Measurements from ENCODE around the gene NIF3L1.

DNA sequence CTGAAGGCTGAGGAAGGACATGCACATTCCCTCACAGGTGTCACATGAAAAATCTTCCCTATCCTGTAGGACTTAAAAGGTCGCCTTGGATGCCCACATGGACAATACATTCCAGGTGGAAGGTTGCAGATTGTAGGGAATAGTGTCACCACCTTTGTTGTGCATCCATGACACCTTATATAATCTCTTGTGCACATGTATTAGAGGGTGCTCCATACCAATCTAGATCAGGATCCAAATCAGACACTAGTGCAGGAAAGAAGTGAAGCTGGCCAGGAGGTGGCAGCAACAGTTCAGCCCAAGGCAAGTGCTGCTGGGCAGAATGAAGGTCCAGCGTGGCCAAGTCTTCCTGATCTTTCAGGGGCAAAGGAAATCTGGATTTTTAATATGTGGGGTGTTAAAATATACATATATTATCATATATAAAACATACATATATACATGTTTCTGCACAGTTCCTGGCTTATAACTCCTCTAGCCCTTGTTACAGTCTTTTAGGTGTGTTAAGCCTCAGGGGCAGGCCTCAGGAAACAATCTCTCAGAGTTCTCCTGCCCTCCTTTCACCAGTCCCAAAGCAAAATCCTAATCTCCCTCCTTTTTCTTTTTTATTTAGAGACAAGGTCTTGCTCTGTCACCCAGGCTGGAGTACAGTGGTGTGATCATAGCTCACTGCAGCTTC is 16.6 kb downstream of the NIF3L1 start:
- TF ChIP-seq, protein P1, sequence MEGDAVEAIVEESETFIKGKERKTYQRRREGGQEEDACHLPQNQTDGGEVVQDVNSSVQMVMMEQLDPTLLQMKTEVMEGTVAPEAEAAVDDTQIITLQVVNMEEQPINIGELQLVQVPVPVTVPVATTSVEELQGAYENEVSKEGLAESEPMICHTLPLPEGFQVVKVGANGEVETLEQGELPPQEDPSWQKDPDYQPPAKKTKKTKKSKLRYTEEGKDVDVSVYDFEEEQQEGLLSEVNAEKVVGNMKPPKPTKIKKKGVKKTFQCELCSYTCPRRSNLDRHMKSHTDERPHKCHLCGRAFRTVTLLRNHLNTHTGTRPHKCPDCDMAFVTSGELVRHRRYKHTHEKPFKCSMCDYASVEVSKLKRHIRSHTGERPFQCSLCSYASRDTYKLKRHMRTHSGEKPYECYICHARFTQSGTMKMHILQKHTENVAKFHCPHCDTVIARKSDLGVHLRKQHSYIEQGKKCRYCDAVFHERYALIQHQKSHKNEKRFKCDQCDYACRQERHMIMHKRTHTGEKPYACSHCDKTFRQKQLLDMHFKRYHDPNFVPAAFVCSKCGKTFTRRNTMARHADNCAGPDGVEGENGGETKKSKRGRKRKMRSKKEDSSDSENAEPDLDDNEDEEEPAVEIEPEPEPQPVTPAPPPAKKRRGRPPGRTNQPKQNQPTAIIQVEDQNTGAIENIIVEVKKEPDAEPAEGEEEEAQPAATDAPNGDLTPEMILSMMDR (IDR thresholded peaks at IDR 0.05): peak in 3 of 4 experiments; percentile 26 to 56 (median 51)
- no peak for TF ChIP-seq POLR2A (IDR thresholded peaks at IDR 0.05)
- TF ChIP-seq POLR2AphosphoS5 (IDR thresholded peaks at IDR 0.05): no peak
- no peak for TF ChIP-seq EP300 (IDR thresholded peaks at IDR 0.05)
